HCEC 1CT (cell line): Measurements from ENCODE around the gene KITLG.
"Not testable (repeated sequence)": the region's sequence is repeated elsewhere in the genome, so short reads cannot be mapped to it uniquely, and the experiment has no call there.

ENCODE experiments used
- DNase-seq: peaks from one replicate; pipeline ENCODE4 v3.0.0-alpha.2; 2017

KITLG gene

DNA sequence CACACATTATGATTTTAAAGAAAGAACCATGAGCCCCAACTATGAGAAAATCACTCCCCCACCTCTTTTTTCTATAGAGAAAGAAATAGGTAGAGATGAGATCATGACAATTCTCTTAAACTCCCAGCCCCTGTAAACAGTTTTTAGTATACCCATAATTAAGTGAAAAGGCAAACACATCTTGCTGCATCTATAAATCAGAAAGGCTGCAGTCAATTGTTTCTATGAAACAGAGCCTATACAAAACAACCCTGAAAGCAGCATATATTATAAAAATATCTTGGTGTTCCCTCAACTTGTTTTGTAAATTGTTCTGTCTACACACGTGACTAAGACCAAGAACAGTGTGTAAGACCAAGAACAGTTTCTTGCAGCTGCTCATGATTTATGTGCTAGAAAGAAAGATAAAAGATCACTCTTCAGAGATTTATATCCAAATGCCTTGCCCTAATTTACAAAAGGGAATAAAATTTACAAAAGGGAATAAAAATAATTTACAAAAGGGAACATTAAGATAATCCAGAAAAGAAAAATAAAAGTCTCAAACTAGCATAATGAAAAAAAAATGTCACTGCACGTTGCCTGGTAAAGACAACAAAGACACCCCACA, 4.8 kb downstream of the KITLG start:
- peak; percentile 30 for DNase-seq

DNA sequence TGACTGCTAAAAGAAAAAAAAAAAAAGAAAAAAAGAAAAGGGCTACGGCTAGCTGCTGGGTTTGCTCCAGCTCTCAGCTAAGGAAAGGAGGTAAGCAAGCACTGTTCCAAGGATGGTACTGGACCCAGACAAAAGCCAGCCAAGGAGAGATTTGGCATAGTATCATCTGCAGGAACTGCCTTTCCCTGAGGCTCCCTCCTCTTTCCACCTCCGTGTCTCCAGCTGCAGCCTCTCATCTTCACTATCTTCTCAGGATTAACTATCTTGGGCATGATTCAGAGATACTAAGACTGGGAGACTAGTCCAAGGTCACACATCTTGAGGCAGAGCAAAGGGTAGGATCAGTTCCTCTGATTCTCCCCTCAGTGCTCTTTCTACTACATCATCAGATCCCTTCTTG, 6.0 kb downstream of the KITLG start:
- DNase-seq, result peak; percentile 42

- no peak for DNase-seq
These were observed 6.7 kb downstream of the KITLG start for GRCh38 chr12:88573583-88573982.

GRCh38 chr12:88572781-88573549, 7.3 kb downstream of the KITLG start:
- DNase-seq, result peak; percentile 63

GRCh38 chr12:88571543-88571942, 8.7 kb downstream of the KITLG start:
- peak; percentile 34 for DNase-seq

DNA sequence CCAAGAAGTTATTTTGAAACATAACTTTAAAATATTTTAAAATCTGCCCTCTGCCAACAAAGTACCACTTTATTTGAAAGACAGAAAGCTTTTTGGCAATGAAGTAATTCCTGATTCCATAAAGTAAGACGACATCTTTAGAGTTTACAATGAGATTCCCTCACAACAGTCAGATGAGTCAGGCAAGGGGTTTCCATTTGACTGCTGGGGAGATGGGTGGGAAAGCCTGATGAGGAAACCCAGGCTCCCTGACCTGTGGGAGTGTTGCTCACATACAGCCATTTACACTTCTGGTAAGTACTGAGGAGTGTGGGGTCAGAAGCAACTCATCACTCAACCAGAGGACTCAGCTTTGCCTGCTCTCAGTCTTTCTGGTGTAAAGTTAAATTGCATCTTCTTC, 10.2 kb downstream of the KITLG start:
- DNase-seq, result peak; percentile 71

DNA sequence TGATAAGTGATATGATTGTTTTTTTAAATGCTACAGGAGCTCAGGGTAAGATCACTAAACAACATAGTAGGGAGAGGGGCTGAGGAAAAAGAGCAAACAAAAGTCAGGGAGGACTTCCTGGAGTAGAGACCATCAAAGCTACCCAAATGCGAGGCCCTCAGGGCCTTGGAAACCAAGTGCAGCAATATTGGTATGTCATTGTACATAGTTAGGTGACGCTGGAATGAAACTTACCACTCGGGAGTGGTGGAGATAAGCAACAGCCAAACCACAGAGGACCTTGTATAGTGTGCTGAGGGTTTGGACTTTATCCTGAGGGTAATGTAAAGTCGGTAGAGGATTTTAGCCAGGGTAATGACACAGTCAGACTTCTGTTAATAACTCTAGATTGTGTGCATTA, 13.8 kb downstream of the KITLG start:
- DNase-seq, result no peak

DNA sequence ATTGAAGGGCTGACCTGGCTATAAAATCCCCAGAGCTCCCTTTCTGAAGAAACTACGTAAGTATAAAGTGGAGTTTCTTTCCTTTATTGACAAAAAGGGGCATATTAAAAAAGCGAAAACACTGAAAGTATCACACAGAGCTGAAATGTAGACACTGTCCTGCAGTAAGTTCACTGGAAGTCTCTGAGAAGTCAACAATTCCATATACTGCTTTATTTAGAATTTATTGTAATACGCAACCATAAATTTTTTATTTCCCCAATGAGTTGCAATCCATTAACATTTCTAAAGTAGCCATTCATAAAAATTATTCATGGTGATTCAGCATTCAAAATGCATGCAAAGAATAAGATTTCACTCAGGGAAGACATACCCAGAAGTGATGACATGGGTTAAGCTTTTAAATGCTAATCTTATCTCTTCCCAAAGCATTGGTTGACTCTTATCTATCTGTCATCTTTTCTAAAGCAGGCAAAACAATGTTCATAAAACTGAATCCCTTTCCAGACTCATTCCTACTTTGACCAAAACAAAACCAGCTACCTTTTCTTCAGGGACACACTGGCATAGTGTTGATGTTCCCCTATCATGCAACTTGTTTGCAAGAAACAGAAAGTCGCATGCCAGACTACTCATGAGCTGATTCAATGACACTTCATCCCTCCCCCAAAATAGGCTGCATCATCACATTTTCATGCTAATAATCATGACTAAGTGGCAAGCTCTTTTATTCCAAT, 17.3 kb downstream of the KITLG start:
- DNase-seq, result peak; percentile 68

- no peak for DNase-seq
These were observed 18.1 kb downstream of the KITLG start for GRCh38 chr12:88562151-88562550.

GRCh38 chr12:88559772-88560171, 20.5 kb downstream of the KITLG start:
- DNase-seq, result no peak

DNA sequence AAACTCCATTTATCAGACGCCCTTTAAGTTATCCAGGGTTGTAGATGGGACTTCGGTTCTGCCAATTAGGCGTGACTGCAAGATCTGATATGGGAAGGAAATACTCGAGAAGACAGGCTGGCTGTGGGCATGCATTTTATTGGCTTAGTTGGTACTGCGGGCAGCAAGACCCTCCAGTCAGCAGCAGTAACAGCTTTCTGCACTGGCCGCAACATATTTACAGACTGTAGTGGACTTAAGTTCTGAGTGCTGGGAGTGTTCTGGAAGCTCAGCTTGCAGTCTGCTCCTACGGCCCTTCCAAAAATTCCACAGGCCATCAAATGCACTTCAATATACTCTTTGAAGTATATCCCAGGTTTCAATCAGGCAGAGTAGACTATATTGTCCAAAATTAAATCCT, 21.1 kb downstream of the KITLG start:
- DNase-seq, result no peak

DNA sequence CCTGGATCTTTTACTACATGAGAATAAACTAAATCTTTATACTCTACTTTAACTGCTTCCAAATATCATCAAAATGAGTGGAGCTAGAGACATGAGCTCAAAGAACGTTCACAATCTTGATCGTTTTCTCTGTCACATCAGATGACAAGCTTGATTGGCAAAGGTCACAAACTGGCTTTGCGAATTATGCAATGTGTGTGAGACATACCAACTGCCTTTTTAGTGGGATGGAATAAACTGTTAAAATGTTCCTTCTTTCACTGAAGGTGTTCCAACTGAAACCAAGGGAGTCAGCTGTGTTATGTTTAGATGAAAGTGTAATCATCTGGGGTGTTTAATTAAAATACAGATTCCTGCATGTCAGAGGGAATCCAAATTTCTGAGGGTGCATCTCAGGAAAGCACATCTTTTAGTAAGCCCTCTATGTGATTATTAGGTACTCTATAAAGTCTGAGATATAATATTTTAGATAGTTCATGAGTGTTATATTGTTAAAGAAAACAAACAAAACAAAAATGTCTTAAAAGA, 21.9 kb downstream of the KITLG start:
- DNase-seq, result no peak

GRCh38 chr12:88556213-88556774, 24.0 kb downstream of the KITLG start:
- DNase-seq, result no peak

DNA sequence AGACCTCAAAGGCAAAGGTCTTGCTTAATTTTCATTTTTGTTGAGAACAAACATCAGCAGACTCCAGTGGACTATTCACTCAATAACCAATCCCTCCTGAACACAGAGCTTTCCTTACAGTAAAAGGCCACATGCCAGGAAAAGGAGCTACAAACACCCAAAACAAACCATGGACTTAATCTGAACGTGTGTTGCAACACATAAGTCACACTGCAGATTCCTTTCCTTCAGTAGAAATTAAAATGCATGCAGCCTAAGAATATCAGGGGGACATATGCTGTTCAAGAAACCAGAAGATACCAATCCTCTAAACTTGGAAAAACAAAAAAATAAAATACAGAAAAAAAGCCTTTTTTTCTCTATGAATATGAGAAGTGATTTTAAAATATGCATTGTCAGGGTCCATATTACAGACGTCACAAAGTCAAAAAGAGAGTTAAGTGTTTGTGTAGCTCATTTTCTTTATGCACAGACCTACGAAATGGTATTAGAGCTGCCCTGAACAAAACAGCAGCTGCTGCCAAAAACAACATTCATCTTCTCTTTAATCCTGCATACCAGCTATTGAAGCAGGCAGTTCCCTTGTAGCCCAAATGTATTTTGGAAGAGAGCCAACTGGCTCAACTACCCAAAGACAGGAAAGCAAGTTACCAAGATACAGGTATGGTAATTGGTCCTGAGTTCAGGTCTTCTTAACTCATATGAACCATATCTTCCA, 26.2 kb downstream of the KITLG start:
- peak; percentile 81 for DNase-seq

DNA sequence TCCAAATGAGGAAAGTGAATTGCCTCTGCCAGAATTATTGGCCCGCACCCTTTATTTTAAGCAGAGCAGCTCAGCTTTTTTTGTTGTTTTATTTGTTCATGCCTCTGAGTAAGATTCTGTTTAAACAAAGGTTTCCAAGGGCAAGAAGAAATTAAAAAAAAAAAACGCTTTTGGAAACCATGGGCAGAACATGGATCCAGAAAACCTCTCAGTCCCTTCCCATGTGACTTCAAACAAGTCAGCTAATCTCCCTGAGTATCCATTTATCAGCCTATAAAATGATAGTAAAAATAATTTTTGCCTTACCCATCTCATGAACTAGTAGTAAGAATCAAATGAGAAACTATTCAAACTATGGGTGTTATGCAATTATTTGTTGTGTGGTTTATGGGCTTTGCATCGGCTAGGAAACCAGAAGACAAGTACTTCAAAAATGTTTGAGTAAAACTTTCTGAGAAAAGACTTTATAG, 27.6 kb downstream of the KITLG start:
- peak; percentile 75 for DNase-seq

DNA sequence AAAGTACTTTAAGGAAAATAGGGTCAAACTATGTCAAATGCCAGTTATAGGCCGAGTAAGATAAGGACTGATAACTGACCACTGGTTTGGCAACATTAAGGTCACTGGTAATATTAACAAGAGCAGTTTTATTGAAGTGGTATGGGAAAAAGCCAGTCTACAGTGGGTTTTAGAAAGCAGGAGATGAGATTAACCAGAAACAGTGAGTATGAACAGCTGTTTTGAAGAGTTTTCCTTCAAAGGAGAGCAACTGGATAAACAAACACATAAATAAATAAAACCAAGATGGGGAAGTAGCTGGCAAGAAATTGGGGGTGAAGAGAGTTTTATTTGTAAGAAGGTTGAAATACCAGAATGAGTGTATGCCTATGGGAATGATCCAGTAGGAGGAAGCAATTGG, 30.3 kb downstream of the KITLG start:
- peak; percentile 42 for DNase-seq

- DNase-seq, result not testable (repeated sequence)
These were observed 32.3 kb downstream of the KITLG start for GRCh38 chr12:88547949-88548348.

DNA sequence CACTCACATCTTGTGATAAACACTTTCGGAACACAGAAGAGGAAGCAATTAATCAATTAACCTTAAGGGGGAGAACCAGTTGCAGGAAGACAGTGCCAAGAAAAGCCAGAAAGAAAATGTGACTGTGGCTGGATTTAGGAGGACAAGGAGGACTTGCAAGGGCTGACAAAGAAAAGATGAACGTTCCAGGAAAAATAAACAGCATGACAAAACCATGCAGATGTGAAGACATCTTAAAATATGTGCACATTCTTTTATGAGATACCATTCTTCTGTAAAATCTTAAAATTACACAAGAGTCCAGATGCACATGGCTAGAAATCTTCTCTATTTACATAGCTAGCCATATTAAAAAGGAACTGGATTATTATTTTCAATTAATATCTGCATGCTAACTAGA, 33.4 kb downstream of the KITLG start:
- DNase-seq, result peak; percentile 64

GRCh38 chr12:88546226-88546625, 34.0 kb downstream of the KITLG start:
- DNase-seq, result peak; percentile 22

GRCh38 chr12:88544991-88545980, 35.0 kb downstream of the KITLG start:
- DNase-seq, result peak; percentile 55

- no peak for DNase-seq
These were observed 40.4 kb downstream of the KITLG start for GRCh38 chr12:88539893-88540292.
